GM23338 (cell line): ENCODE data around the gene SEM1.

Experiments
- CTCF ChIP-seq, 2 experiments: fragments of 200-600 bp in 1 of 2; sonication (generic) in 1 of 2; conservative IDR thresholded peaks; 2 replicates each; pipeline versions ENCODE4 v1.5.1 to v1.6.1; 2016 to 2017; ENCODE audit warnings: antibody characterized with exemption in 2 of 2, low read depth in 2 of 2, mild to moderate bottlenecking in 2 of 2, moderate library complexity in 1 of 2
- EZH2 ChIP-seq: fragments of 200-600 bp; sonication (generic); IDR thresholded peaks from one replicate; pipeline ENCODE4 v1.8.0; 2017; ENCODE audit warnings: antibody characterized with exemption, mild to moderate bottlenecking, low read depth; ENCODE audit not compliant: unreplicated experiment
- POLR2AphosphoS5 ChIP-seq: IDR thresholded peaks from 2 replicates; pipeline ENCODE4 v1.6.1; 2016; ENCODE audit warnings: antibody characterized with exemption, low read depth
- REST ChIP-seq: IDR thresholded peaks from one replicate; pipeline ENCODE4 v1.6.1; 2018; ENCODE audit warnings: antibody characterized with exemption; ENCODE audit not compliant: unreplicated experiment

DNA sequence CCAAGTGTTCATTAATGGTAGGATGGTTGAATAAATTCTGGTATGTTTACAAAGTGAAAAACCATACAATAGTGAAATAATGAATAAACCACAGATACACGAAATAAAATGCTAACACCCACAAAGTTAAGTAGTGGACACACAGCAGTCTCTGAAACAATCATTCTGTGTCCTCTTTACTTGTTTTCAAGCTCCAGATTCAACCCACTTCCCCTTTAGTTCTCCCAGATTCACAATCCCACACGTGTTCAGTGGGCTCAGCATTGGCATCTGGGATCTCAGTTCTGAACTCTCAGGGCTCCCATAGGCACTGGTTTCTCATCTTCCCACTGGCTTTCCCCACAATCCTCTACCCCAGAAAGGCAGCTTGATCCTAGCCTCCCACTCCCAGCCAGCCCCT is 44.9 kb downstream of the SEM1 start:
- TF ChIP-seq EZH2 (no peak), CTCF (conservative IDR thresholded peaks at IDR 0.05; ENCODE audit: low read depth in 2 of 2) (no peak), POLR2AphosphoS5 (no peak), REST (no peak)
